Osteoblast (primary cell): ENCODE results near the gene KRT37. TPM values are rescaled to one million over a fixed set of nuclear protein-coding genes. Genes with fewer than 3 reads are reported as not detected.

ENCODE experiments used
- DNase-seq: peaks from one replicate; pipeline ENCODE4 v3.0.0; 2011; ENCODE audit warnings: low spot score, mixed read lengths; ENCODE audit not compliant: insufficient read length; ENCODE audit errors: missing footprints
- H2AFZ ChIP-seq: 2 replicates; pipeline ENCODE4 v1.6.0; 2011; ENCODE audit warnings: mild to moderate bottlenecking, low read length
- H3K27ac ChIP-seq: 2 replicates; pipeline ENCODE4 v1.5.1; 2011; ENCODE audit warnings: mild to moderate bottlenecking, low read depth, low read length, moderate library complexity
- H3K27me3 ChIP-seq: 2 replicates; pipeline ENCODE4 v1.6.0; 2012; ENCODE audit warnings: mild to moderate bottlenecking, control low read depth, inconsistent platforms, low read length, moderate library complexity; ENCODE audit not compliant: insufficient read depth
- H3K36me3 ChIP-seq: 2 replicates; pipeline ENCODE4 v1.5.1; 2011; ENCODE audit warnings: mild to moderate bottlenecking, low read length, control low read depth, moderate library complexity; ENCODE audit not compliant: insufficient read depth
- H3K4me1 ChIP-seq: 2 replicates; pipeline ENCODE4 v1.5.1; 2011; ENCODE audit warnings: mild to moderate bottlenecking, low read length, control low read depth, moderate library complexity; ENCODE audit not compliant: insufficient read depth
- H3K4me2 ChIP-seq: 2 replicates; pipeline ENCODE4 v1.6.0; 2011; ENCODE audit warnings: mild to moderate bottlenecking, low read length; ENCODE audit not compliant: insufficient read depth
- H3K4me3 ChIP-seq: fragments of 200-600 bp; sonication (generic); 3 replicates; pipeline ENCODE4 v1.5.1; 2012; ENCODE audit warnings: mild to moderate bottlenecking, low read length, inconsistent platforms; ENCODE audit not compliant: insufficient read depth
- H3K79me2 ChIP-seq: 2 replicates; pipeline ENCODE4 v1.6.0; 2012; ENCODE audit warnings: mild to moderate bottlenecking, low read length, control low read depth, inconsistent platforms; ENCODE audit not compliant: insufficient read depth
- H3K9me3 ChIP-seq: 2 replicates; pipeline ENCODE4 v1.5.1; 2011; ENCODE audit warnings: low read depth, low read length, control low read depth
- H4K20me1 ChIP-seq: 2 replicates; pipeline ENCODE4 v1.6.0; 2012; ENCODE audit warnings: mild to moderate bottlenecking, low read length, control low read depth; ENCODE audit not compliant: insufficient read depth
- CTCF ChIP-seq: IDR thresholded peaks from 2 replicates; pipeline ENCODE4 v1.5.1; 2011; ENCODE audit warnings: mild to moderate bottlenecking, low read depth, low read length, moderate library complexity; ENCODE audit errors: extremely low read depth
- total RNA-seq: library from RNA; depleted of rRNA; stranded (reverse); fragments of >200 nt; gene quantifications from 2 replicates; pipeline ENCODE4 v1.2.3, GENCODE V29; 2012

KRT37 gene
- total RNA-seq, 1 donor, result not detected

GRCh38 chr17:41391535-41391934 lies 32.9 kb downstream of the KRT37 start:
- Histone ChIP-seq H3K27ac (no peak overlapping the region), H3K4me1 (peaks cover 15% of the 10 kb centered on the region), H3K4me2 (no peak overlapping the region), H3K9me3 (no peaks in the 10 kb centered on the region), H3K79me2 (no peaks in the 10 kb centered on the region), H3K4me3 (no peak overlapping the region), H4K20me1 (no peaks in the 10 kb centered on the region), H3K27me3 (no peaks in the 10 kb centered on the region), H2AFZ (peak overlapping the region; percentile 3), H3K36me3 (no peaks in the 10 kb centered on the region)
- no peak for TF ChIP-seq CTCF
- DNase-seq, result no peak

GRCh38 chr17:41390411-41390938 lies 33.9 kb downstream of the KRT37 start:
- H3K79me2 ChIP-seq, result no peaks in the 10 kb centered on the region
- no peak overlapping the region for H3K4me2 ChIP-seq
- H3K27ac ChIP-seq, result no peak overlapping the region
- H3K4me3 ChIP-seq, result no peak overlapping the region
- H2AFZ ChIP-seq, result peak overlapping the region; percentile 5
- H4K20me1 ChIP-seq, result no peaks in the 10 kb centered on the region
- TF ChIP-seq CTCF, result no peak
- H3K9me3 ChIP-seq, result no peaks in the 10 kb centered on the region
- H3K27me3 ChIP-seq, result no peaks in the 10 kb centered on the region
- H3K36me3 ChIP-seq, result no peaks in the 10 kb centered on the region
- DNase-seq, result no peak
- H3K4me1 ChIP-seq, result peaks cover 15% of the 10 kb centered on the region

GRCh38 chr17:41387670-41388069 lies 36.7 kb downstream of the KRT37 start:
- Histone ChIP-seq H3K4me3 (no peak overlapping the region), H3K4me2 (no peak overlapping the region), H3K9me3 (no peaks in the 10 kb centered on the region), H3K4me1 (peaks cover 18% of the 10 kb centered on the region), H3K27ac (no peak overlapping the region), H3K27me3 (no peaks in the 10 kb centered on the region), H3K79me2 (no peaks in the 10 kb centered on the region), H2AFZ (peak overlapping the region; percentile 25), H3K36me3 (no peaks in the 10 kb centered on the region), H4K20me1 (no peaks in the 10 kb centered on the region)
- TF ChIP-seq CTCF, result no peak
- no peak for DNase-seq

GRCh38 chr17:41386227-41386626 lies 38.2 kb downstream of the KRT37 start:
- Histone ChIP-seq H2AFZ (no peak overlapping the region), H3K79me2 (no peaks in the 10 kb centered on the region), H3K27ac (no peak overlapping the region), H3K4me1 (peaks cover 24% of the 10 kb centered on the region), H3K36me3 (no peaks in the 10 kb centered on the region), H3K27me3 (no peaks in the 10 kb centered on the region), H4K20me1 (no peaks in the 10 kb centered on the region), H3K4me3 (no peak overlapping the region), H3K4me2 (no peak overlapping the region), H3K9me3 (no peaks in the 10 kb centered on the region)
- no peak for DNase-seq
- no peak for TF ChIP-seq CTCF
